ENCODE results near the gene CCDC192.

DNA sequence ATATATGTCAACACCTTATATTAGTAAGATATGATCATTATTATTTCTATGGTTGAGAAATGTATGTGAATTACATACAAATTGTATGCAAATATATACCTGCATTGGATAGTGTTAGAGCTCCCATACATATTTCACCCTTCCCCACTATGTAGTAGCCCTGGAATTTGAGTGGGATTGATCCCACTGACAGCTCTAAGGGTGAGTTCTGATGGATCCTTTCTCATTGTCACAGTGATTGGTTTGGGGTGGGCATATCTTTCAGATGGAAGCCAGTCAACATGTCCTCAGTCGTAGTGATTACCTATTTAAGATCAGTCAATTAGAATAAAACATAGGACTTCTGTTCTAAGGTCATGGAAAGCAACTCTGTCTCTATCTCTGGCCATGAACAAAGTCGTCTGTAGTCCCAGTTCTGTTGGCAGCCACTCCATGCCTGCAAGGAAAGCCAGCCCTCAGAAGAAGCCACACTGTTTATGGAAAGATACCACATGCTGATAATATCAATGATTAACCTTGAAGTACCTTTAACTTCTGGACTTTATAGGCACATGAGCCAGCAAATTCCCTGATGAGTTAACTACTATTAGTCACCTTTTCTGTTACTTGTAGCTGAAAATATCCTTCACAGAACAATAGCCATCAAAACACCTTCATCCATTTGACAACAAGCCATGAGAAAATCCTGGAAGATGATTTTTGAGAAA is 5.1 kb upstream of the CCDC192 start:
- TF ChIP-seq, protein P1, sequence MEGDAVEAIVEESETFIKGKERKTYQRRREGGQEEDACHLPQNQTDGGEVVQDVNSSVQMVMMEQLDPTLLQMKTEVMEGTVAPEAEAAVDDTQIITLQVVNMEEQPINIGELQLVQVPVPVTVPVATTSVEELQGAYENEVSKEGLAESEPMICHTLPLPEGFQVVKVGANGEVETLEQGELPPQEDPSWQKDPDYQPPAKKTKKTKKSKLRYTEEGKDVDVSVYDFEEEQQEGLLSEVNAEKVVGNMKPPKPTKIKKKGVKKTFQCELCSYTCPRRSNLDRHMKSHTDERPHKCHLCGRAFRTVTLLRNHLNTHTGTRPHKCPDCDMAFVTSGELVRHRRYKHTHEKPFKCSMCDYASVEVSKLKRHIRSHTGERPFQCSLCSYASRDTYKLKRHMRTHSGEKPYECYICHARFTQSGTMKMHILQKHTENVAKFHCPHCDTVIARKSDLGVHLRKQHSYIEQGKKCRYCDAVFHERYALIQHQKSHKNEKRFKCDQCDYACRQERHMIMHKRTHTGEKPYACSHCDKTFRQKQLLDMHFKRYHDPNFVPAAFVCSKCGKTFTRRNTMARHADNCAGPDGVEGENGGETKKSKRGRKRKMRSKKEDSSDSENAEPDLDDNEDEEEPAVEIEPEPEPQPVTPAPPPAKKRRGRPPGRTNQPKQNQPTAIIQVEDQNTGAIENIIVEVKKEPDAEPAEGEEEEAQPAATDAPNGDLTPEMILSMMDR (conservative IDR thresholded peaks at IDR 0.05; ENCODE audit: low read length), result no peak
- TF ChIP-seq EZH2phosphoT487 (IDR thresholded peaks at IDR 0.05; ENCODE audit: borderline replicate concordance), result no peak

Data from Loucy (cell line).